Loucy (cell line): Measurements from ENCODE around the gene OGFOD3.
A peak's percentile ranks its signal among the peaks of the same experiment; 100 is the strongest.

Source experiments
- H2AFZ ChIP-seq: fragments of 200-600 bp; sonication (generic); 2 replicates; pipeline ENCODE4 v1.6.0; 2016; ENCODE audit warnings: antibody characterized with exemption, mild to moderate bottlenecking, low read length, moderate library complexity
- H3F3A ChIP-seq: fragments of 200-600 bp; 2 replicates; pipeline ENCODE4 v1.6.0; 2016; ENCODE audit warnings: antibody characterized with exemption, low read depth, mild to moderate bottlenecking
- H3K27me3 ChIP-seq: fragments of 200-600 bp; sonication (generic); 2 replicates; pipeline ENCODE4 v1.6.1; 2014; ENCODE audit warnings: low read length, mild to moderate bottlenecking; ENCODE audit not compliant: insufficient read depth, poor library complexity, severe bottlenecking
- H3K36me3 ChIP-seq: fragments of 200-600 bp; sonication (generic); 2 replicates; pipeline ENCODE4 v1.6.1; 2016; ENCODE audit warnings: low read length; ENCODE audit not compliant: insufficient read depth
- H3K4me1 ChIP-seq: fragments of 200-600 bp; sonication (generic); 2 replicates; pipeline ENCODE4 v1.5.1; 2014; ENCODE audit warnings: low read length, mild to moderate bottlenecking; ENCODE audit not compliant: insufficient read depth, poor library complexity, severe bottlenecking
- H3K4me2 ChIP-seq: fragments of 200-600 bp; sonication (generic); 2 replicates; pipeline ENCODE4 v1.6.0; 2014; ENCODE audit warnings: antibody characterized with exemption, low read length, low read depth, mild to moderate bottlenecking; ENCODE audit not compliant: poor library complexity, severe bottlenecking
- H3K4me3 ChIP-seq: fragments of 200-600 bp; sonication (generic); 2 replicates; pipeline ENCODE4 v1.5.1; 2014; ENCODE audit warnings: low read length, mild to moderate bottlenecking, mixed read lengths; ENCODE audit not compliant: poor library complexity, severe bottlenecking
- H3K79me2 ChIP-seq: fragments of 200-600 bp; sonication (generic); 2 replicates; pipeline ENCODE4 v1.6.1; 2014; ENCODE audit warnings: low read length; ENCODE audit not compliant: insufficient read depth
- H3K9ac ChIP-seq: fragments of 200-600 bp; sonication (generic); 2 replicates; pipeline ENCODE4 v1.6.0; 2014; ENCODE audit warnings: mild to moderate bottlenecking, low read depth, low read length, moderate library complexity; ENCODE audit not compliant: poor library complexity, severe bottlenecking
- H3K9me2 ChIP-seq: fragments of 200-600 bp; sonication (generic); replicated peaks from 2 replicates; pipeline ENCODE4 v1.6.1; 2016; ENCODE audit warnings: low read depth, low read length, mixed read lengths
- H3K9me3 ChIP-seq: fragments of 200-600 bp; sonication (generic); 2 replicates; pipeline ENCODE4 v1.6.1; 2014; ENCODE audit warnings: mild to moderate bottlenecking, antibody characterized with exemption, low read length, low read depth; ENCODE audit not compliant: insufficient read depth
- H4K20me1 ChIP-seq: fragments of 200-600 bp; sonication (generic); 2 replicates; pipeline ENCODE4 v1.6.0; 2014; ENCODE audit warnings: antibody characterized with exemption, low read length, mild to moderate bottlenecking; ENCODE audit not compliant: insufficient read depth, poor library complexity, severe bottlenecking
- CTCF ChIP-seq: fragments of 200-600 bp; sonication (generic); conservative IDR thresholded peaks from 2 replicates; pipeline ENCODE4 v1.5.1; 2014; ENCODE audit warnings: mild to moderate bottlenecking, antibody characterized with exemption, low read length
- EZH2phosphoT487 ChIP-seq: fragments of 200-600 bp; IDR thresholded peaks from 2 replicates; pipeline ENCODE4 v1.6.1; 2018; ENCODE audit warnings: antibody characterized with exemption, mild to moderate bottlenecking, moderate library complexity, borderline replicate concordance

OGFOD3 gene

GRCh38 chr17:82416264-82416663 is 2.1 kb downstream of the OGFOD3 start:
- Histone ChIP-seq H3K27me3 (no peaks in the 10 kb centered on the region), H3K9me2 (no peaks in the 10 kb centered on the region), H3K36me3 (no peaks in the 10 kb centered on the region), H3K4me1 (peaks cover 17% of the 10 kb centered on the region), H4K20me1 (peaks cover 22% of the 10 kb centered on the region), H3K9ac (no peak overlapping the region), H3K4me3 (no peak overlapping the region), H3K4me2 (no peak overlapping the region), H3K9me3 (no peaks in the 10 kb centered on the region), H3K79me2 (peaks cover 27% of the 10 kb centered on the region; the same call in 1 of the 2 replicates), H2AFZ (no peak overlapping the region), H3F3A (no peaks in the 10 kb centered on the region)
- TF ChIP-seq CTCF (no peak), EZH2phosphoT487 (no peak)

- H4K20me1 ChIP-seq = peaks cover 22% of the 10 kb centered on the region
These were observed 2.6 kb downstream of the OGFOD3 start for GRCh38 chr17:82415786-82416185.

GRCh38 chr17:82415336-82415735 is 3.0 kb downstream of the OGFOD3 start:
- Histone ChIP-seq H3K9me3 (no peaks in the 10 kb centered on the region), H3K79me2 (peaks cover 27% of the 10 kb centered on the region; the same call in 1 of the 2 replicates), H3F3A (no peaks in the 10 kb centered on the region), H3K9me2 (no peaks in the 10 kb centered on the region), H4K20me1 (peaks cover 22% of the 10 kb centered on the region), H2AFZ (no peak overlapping the region), H3K27me3 (no peaks in the 10 kb centered on the region), H3K36me3 (no peaks in the 10 kb centered on the region), H3K4me1 (peaks cover 17% of the 10 kb centered on the region), H3K4me3 (no peak overlapping the region), H3K4me2 (no peak overlapping the region), H3K9ac (no peak overlapping the region)
- no peak for TF ChIP-seq EZH2phosphoT487

More at GRCh38 chr17:82415786-82416185, 2.6 kb downstream of the OGFOD3 start:
- H2AFZ ChIP-seq = no peak overlapping the region
- no peak overlapping the region for H3K9ac ChIP-seq
- no peaks in the 10 kb centered on the region for H3K27me3 ChIP-seq
- peaks cover 27% of the 10 kb centered on the region; the same call in 1 of the 2 replicates for H3K79me2 ChIP-seq
- H3K9me3 ChIP-seq = no peaks in the 10 kb centered on the region
- no peaks in the 10 kb centered on the region for H3F3A ChIP-seq
- no peaks in the 10 kb centered on the region for H3K36me3 ChIP-seq
- peaks cover 17% of the 10 kb centered on the region for H3K4me1 ChIP-seq
- no peaks in the 10 kb centered on the region for H3K9me2 ChIP-seq
- TF ChIP-seq CTCF (no peak), EZH2phosphoT487 (no peak)
- H3K4me2 ChIP-seq = no peak overlapping the region
- H3K4me3 ChIP-seq = no peak overlapping the region

- H3F3A ChIP-seq = no peaks in the 10 kb centered on the region
- H4K20me1 ChIP-seq = peaks cover 22% of the 10 kb centered on the region
- no peaks in the 10 kb centered on the region for H3K36me3 ChIP-seq
- H3K9me2 ChIP-seq = no peaks in the 10 kb centered on the region
- H3K79me2 ChIP-seq = peaks cover 22% of the 10 kb centered on the region; the same call in 1 of the 2 replicates
- H3K4me3 ChIP-seq = no peak overlapping the region
- no peak overlapping the region for H3K9ac ChIP-seq
- H3K27me3 ChIP-seq = no peaks in the 10 kb centered on the region
- H3K4me1 ChIP-seq = peaks cover 14% of the 10 kb centered on the region
- no peak overlapping the region for H3K4me2 ChIP-seq
- no peaks in the 10 kb centered on the region for H3K9me3 ChIP-seq
- no peak overlapping the region for H2AFZ ChIP-seq
- TF ChIP-seq EZH2phosphoT487 = no peak
- peak; percentile 95 for TF ChIP-seq CTCF
These were observed 3.7 kb downstream of the OGFOD3 start for GRCh38 chr17:82414548-82415281.
